SU-DHL-6 (cell line): ENCODE results near the gene PLCB2.
A peak's percentile ranks its signal among the peaks of the same experiment; 100 is the strongest.

ENCODE experiments used
- H2AFZ ChIP-seq: fragments of 200-600 bp; sonication (generic); 2 replicates; pipeline ENCODE4 v1.6.1; 2014; ENCODE audit warnings: low read depth, mild to moderate bottlenecking, moderate library complexity, mixed read lengths, antibody characterized with exemption, low read length; ENCODE audit not compliant: severe bottlenecking
- H3F3A ChIP-seq: fragments of 200-600 bp; shearing (Covaris generic); 2 replicates; pipeline ENCODE4 v1.6.0; 2016; ENCODE audit warnings: antibody characterized with exemption, mild to moderate bottlenecking; ENCODE audit not compliant: insufficient read depth
- H3K27ac ChIP-seq: fragments of 200-600 bp; sonication (generic); 2 replicates; pipeline ENCODE4 v1.5.1; 2016; ENCODE audit warnings: low read depth, mild to moderate bottlenecking, low read length, moderate library complexity, mixed read lengths
- H3K27me3 ChIP-seq: fragments of 200-600 bp; sonication (generic), shearing (Covaris generic); 2 replicates; pipeline ENCODE4 v1.6.0; 2014; ENCODE audit warnings: mild to moderate bottlenecking, low read length
- H3K36me3 ChIP-seq: fragments of 200-600 bp; sonication (generic); 2 replicates; pipeline ENCODE4 v1.6.1; 2014; ENCODE audit warnings: mild to moderate bottlenecking, low read length, mixed read lengths
- H3K4me2 ChIP-seq: fragments of 300-600, 200-600 bp; shearing (Covaris generic), sonication (generic); 2 replicates; pipeline ENCODE4 v1.6.0; 2014; ENCODE audit warnings: low read length, low read depth, mild to moderate bottlenecking; ENCODE audit not compliant: poor library complexity, severe bottlenecking
- H3K4me3 ChIP-seq: fragments of 200-600 bp; sonication (generic); 2 replicates; pipeline ENCODE4 v1.5.1; 2014; ENCODE audit warnings: antibody characterized with exemption, low read length, mild to moderate bottlenecking, mixed read lengths; ENCODE audit not compliant: insufficient read depth, poor library complexity, severe bottlenecking
- H3K79me2 ChIP-seq: fragments of 200-600 bp; sonication (generic); 2 replicates; pipeline ENCODE4 v1.6.1; 2014; ENCODE audit warnings: mild to moderate bottlenecking, low read length, moderate library complexity; ENCODE audit not compliant: insufficient read depth
- H3K9ac ChIP-seq: fragments of 200-600 bp; sonication (generic); 2 replicates; pipeline ENCODE4 v1.7.0; 2014; ENCODE audit warnings: mild to moderate bottlenecking, low read length
- H3K9me2 ChIP-seq: fragments of 200-600 bp; sonication (generic); replicated peaks from 2 replicates; pipeline ENCODE4 v1.6.1; 2014; ENCODE audit warnings: low read length; ENCODE audit not compliant: insufficient read depth
- H3K9me3 ChIP-seq: fragments of 200-600 bp; sonication (generic); 2 replicates; pipeline ENCODE4 v1.6.1; 2014; ENCODE audit warnings: low read length, mixed read lengths; ENCODE audit not compliant: insufficient read depth
- H4K20me1 ChIP-seq: fragments of 200-600 bp; sonication (generic); 2 replicates; pipeline ENCODE4 v1.6.1; 2014; ENCODE audit warnings: low read depth, mild to moderate bottlenecking, antibody characterized with exemption, low read length, moderate library complexity, mixed read lengths
- EZH2phosphoT487 ChIP-seq: fragments of 200-600 bp; sonication (generic), shearing (Covaris generic); conservative IDR thresholded peaks from 2 replicates; pipeline ENCODE4 v1.6.1; 2018; ENCODE audit warnings: mild to moderate bottlenecking, antibody characterized with exemption, low read length, moderate library complexity, mixed read lengths
- TF ChIP-seq, protein P1 (sequence below): fragments of 200-600 bp; sonication (generic); IDR thresholded peaks from one replicate; pipeline ENCODE4 v1.5.1; 2017; ENCODE audit warnings: antibody characterized with exemption, mild to moderate bottlenecking, low read length, moderate library complexity; ENCODE audit not compliant: insufficient read depth, poor library complexity, severe bottlenecking

PLCB2 gene

DNA sequence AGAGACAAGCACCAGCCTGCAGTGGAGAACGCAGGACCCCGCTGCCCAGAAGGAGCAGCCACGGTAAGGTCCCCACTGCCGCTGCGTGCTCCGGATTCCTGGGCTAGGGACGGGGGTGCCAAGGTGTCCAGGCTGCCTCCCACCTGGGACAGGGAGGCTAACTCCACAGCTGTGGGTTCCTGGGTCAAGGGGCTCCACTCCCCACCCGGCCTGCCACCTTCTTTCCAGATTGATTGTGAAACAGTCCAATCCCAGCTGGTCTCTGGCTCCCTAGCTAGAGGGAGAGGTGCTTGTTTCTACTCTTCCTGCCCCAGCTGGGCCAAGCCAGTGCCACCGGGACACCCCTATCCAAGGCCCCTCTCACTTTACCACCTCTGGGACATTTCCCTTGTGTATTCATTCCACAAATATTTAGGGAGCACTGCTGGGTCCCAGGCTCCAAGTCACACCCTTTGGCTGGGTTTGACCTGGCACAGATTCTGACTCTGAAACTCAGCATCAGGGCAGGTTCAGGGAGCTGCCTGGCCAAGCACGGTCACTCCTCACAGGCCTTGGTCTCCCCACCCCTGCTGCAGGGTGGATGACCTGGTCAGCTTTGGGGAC, 67.0 kb downstream of the PLCB2 start:
- no peak overlapping the region for H3K4me3 ChIP-seq
- H3K36me3 ChIP-seq, result no peaks in the 10 kb centered on the region
- no peaks in the 10 kb centered on the region for H3K9me2 ChIP-seq
- TF ChIP-seq EZH2phosphoT487, result no peak
- TF ChIP-seq, protein P1, sequence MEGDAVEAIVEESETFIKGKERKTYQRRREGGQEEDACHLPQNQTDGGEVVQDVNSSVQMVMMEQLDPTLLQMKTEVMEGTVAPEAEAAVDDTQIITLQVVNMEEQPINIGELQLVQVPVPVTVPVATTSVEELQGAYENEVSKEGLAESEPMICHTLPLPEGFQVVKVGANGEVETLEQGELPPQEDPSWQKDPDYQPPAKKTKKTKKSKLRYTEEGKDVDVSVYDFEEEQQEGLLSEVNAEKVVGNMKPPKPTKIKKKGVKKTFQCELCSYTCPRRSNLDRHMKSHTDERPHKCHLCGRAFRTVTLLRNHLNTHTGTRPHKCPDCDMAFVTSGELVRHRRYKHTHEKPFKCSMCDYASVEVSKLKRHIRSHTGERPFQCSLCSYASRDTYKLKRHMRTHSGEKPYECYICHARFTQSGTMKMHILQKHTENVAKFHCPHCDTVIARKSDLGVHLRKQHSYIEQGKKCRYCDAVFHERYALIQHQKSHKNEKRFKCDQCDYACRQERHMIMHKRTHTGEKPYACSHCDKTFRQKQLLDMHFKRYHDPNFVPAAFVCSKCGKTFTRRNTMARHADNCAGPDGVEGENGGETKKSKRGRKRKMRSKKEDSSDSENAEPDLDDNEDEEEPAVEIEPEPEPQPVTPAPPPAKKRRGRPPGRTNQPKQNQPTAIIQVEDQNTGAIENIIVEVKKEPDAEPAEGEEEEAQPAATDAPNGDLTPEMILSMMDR, result no peak
- H4K20me1 ChIP-seq, result no peaks in the 10 kb centered on the region
- no peak overlapping the region for H3K9ac ChIP-seq
- H2AFZ ChIP-seq, result no peak overlapping the region
- no peaks in the 10 kb centered on the region for H3K9me3 ChIP-seq
- H3K27me3 ChIP-seq, result no peaks in the 10 kb centered on the region
- no peak overlapping the region for H3K4me2 ChIP-seq
- no peak overlapping the region for H3K27ac ChIP-seq
- H3F3A ChIP-seq, result peaks cover 5% of the 10 kb centered on the region; the same call in 1 of the 2 replicates
- H3K79me2 ChIP-seq, result no peaks in the 10 kb centered on the region

GRCh38 chr15:40239693-40240618, 67.8 kb downstream of the PLCB2 start:
- no peaks in the 10 kb centered on the region for H4K20me1 ChIP-seq
- H3K4me2 ChIP-seq, result no peak overlapping the region
- H2AFZ ChIP-seq, result no peak overlapping the region
- H3K27me3 ChIP-seq, result no peaks in the 10 kb centered on the region
- H3K9me2 ChIP-seq, result no peaks in the 10 kb centered on the region
- H3K27ac ChIP-seq, result no peak overlapping the region
- no peaks in the 10 kb centered on the region for H3K36me3 ChIP-seq
- H3K4me3 ChIP-seq, result no peak overlapping the region
- no peak for TF ChIP-seq EZH2phosphoT487
- TF ChIP-seq, protein P1, result no peak
- no peaks in the 10 kb centered on the region for H3K79me2 ChIP-seq
- H3K9ac ChIP-seq, result no peak overlapping the region
- no peaks in the 10 kb centered on the region for H3K9me3 ChIP-seq
- H3F3A ChIP-seq, result peaks cover 5% of the 10 kb centered on the region; the same call in 1 of the 2 replicates

DNA sequence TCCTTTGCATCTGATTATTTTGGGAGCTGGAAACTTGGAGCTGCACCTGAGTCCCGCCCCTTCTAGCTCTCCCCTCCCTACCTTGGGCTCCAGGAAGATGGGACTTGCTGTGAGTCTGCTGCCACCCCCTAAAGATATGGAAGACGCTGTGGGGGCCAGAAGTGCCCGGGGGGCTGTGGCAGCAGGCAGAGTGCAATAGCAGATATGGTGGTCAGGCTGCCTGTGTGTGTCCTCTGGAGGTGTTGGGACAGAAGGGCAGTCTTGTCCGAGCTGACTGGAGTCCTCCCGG, 68.4 kb downstream of the PLCB2 start:
- H3F3A ChIP-seq, result peaks cover 5% of the 10 kb centered on the region; the same call in 1 of the 2 replicates
- H3K4me3 ChIP-seq, result no peak overlapping the region
- peak overlapping the region; percentile 46 for H3K4me2 ChIP-seq
- no peaks in the 10 kb centered on the region for H3K9me3 ChIP-seq
- no peaks in the 10 kb centered on the region for H3K9me2 ChIP-seq
- TF ChIP-seq, protein P1, result no peak
- no peak for TF ChIP-seq EZH2phosphoT487
- H3K79me2 ChIP-seq, result no peaks in the 10 kb centered on the region
- H4K20me1 ChIP-seq, result no peaks in the 10 kb centered on the region
- H3K36me3 ChIP-seq, result no peaks in the 10 kb centered on the region
- H3K9ac ChIP-seq, result no peak overlapping the region
- no peak overlapping the region for H3K27ac ChIP-seq
- no peaks in the 10 kb centered on the region for H3K27me3 ChIP-seq
- no peak overlapping the region for H2AFZ ChIP-seq
